Activated T-cell treated with anti-CD3 and anti-CD28 coated beads, Interleukin-2, amount 50 U/mL, for 1 hour (primary cell): ENCODE data around the gene DNHD1.

ENCODE experiments used
- DNase-seq: peaks from one replicate; pipeline ENCODE4 v3.0.0-alpha.2; 2020

The DNHD1 gene

DNA sequence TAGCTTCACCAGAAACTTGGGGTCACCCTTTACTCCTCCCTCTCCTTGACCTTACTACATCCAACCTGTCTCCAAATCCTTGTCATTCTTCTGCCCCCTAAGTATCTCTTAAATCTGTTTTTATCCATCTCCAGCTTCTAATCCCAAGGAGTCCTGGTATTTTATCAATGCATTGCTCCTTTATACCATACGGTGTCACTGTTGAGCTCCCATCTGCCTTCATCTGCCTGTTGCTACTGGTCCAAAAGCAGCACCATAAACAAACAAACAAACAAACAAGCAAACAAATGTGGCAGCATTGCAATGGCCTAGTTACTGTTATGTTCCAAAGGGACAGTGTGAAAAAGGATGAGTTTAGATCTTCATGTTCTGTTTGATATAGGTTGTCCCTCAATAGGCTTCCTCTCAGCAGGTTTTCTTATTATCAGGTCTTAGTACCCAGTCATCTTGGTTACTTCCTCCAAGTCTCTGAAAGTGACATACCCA, 34.2 kb downstream of the DNHD1 start:
- DNase-seq = no peak

DNA sequence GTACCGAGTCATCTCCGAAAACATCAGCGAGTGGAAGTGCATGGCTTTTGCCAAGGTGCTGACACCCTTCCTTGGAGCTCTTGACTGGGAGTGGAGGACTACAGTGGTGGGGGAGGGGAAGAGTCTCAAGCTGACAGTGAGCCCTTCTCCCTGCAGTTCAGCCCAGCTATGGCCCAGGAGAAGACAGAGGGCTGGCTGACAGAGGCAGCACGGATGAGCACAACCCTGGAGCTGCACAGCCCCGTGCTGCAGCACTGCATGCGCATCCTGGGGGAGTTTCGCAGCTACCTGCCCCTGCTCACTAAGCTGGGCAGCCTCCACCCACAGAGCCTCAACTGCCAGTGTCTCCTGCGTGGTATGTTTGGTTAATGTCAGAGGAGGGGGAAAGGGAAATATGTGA, 41.4 kb downstream of the DNHD1 start:
- DNase-seq = no peak

DNA sequence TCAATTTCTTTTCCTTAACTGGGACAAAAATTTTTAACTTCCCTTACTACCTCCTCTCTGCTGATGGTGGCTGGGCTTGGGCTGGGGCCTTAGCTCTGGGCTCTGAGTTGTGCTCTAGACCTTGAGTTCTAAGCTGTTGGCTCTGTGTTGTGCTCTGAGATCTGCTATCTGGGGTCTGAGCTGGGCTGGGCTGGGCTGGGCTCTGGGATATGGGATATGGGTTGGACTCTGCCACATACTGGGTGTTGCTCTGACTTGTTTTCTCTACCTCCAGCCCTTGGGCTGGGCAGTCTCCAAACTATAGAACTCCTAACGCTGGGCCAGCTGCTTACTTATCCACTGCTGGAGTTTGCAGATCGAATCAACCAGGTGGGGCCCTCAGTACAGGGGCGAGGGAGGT, 41.9 kb downstream of the DNHD1 start:
- DNase-seq = no peak

DNA sequence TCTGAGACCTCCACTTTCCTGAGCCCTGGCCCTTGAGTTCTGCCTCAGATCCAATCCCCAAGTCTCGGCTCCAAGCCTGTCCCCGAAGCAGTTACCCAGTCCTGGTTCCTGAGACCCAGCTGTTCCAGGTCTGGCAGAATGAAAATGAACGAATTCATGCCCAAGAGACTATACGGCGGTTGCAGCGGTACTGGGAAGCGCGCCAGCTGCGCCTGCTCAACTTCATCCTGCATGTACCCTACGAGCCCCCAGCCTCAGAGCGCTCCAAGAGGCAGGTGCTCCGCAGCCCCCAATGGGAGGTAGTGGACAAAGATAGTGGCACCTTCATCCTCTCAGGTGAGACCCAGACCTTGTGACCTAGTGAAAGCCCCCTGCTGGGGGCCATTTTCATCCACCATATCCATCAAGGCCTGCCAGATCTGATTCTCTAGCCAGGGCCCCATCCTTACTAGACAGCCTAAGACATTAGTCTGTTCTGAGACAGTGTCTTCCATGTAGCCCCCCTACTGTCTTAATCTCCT, 42.7 kb downstream of the DNHD1 start:
- no peak for DNase-seq

DNA sequence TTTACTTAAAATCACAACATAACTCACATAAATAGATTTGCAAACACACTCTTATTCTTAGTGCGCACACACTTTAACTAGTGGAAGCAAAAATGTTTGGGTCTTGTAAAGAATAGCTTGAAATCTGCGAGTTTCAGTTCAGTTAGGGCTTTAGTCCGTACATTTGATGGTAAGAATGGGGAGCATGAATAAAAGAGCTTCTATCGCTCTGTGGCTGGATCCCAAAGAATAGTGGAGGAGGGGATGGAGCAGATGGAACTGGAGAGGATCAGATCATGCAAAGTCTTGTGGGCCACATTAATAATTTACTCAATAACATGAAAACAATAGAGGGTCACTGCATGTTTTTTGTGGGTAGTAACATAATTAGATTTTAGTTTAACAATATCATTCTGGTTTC, 44.3 kb downstream of the DNHD1 start:
- DNase-seq = no peak

DNA sequence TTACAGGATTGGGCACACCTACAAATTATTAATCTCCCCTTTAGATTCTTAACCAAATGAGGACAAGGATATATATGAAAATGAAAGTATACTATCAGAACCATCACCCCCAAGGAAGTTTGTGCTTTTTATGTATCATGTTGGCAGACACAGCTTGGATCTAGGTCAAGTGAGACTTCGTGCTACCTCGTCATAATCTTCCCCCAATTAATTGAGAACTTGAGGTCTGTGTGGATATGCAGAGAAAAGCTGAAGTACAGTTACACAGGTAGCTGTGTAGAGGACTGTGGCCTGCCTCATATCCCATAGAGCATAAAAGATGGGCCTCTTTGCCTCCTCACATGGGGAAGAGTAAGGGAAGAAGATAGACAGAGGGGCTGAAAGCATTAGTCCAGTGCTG, 45.6 kb downstream of the DNHD1 start:
- DNase-seq = no peak

DNA sequence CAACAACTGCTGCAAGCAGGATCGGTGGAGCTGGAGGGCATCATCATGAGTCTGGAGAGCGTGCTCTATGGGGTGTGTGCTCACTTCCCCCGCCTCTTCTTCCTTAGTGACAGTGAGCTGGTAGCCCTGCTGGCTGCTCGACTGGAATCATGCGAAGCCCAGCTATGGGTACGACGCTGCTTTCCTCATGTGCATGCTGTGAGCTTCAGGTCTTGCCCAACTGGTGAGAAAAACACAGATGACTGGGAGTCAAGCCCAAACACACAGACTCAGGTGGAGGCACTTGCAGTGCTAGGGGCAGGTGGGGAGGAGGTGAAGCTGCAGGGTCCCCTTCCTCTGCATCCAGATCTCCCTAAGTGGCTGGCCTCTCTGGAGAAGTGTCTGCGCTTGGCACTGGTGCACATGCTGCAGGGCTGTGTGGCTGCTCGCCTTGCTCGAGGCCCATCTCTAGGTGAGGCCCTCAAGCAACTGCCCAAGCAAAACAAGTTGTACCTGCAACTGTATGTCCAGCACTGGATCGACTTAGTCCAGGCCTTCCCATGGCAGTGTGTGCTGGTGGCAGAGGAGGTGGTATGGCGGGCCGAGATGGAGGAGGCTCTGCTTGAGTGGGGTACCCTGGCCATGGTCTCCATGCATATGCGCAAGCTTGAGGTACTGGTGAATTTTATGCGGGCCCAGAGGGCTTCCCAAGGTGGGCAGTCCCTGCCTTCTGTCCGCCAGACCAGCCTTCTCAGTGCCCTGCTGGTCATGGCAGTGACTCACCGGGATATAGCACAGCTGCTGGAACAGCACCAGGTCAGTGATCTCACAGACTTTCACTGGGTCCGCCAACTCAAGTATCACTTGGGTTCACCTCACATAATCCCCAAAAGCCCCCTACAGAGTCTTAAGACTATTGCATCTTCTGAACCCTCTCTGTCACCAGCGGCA, 48.1 kb downstream of the DNHD1 start:
- DNase-seq = no peak

DNA sequence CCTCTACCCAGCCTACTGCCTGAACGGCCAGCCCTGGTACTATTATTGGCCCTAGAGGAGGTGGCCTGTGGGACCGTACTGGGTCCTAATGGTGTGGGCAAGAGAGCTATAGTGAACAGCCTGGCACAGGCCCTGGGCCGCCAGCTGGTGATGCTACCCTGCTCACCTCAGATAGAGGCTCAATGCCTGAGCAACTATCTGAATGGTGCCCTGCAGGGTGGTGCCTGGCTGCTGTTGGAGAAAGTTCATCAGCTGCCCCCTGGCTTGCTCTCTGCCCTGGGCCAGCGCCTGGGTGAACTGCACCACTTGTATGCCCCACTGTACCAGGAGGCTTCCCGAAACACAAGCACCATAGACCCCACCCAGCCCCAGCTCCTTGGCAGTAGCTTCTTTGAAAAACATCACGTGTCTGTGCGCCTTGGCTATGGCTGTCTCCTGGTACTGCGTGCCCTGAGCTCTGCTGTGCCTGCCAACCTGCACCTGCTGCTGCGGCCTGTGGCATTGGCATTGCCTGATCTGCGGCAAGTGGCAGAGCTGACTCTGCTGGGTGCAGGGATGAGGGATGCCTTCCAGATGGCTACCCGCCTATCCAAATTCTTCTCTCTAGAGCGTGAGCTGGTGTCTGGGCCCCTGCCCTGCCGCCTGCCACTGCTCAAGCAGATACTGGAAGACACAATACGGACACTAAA, 49.0 kb downstream of the DNHD1 start:
- no peak for DNase-seq

DNA sequence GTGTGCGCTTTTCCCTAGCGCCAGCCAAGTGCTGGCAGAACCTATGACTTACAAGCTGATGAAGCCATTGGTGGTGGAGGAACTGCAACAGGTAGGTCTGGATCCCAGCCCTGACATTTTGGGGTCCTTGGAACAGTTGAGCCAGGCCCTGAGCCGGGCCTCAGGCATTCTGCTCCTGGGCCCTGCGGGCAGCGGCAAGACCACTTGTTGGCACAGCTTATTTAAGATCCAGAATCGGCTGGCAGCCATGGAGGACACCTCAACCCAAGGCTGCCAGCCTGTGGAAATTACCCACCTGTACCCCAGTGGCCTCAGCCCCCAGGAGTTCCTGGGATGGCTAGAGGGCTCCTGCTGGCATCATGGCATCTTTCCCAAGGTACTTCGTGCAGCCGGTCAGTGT, 49.7 kb downstream of the DNHD1 start:
- no peak for DNase-seq

DNA sequence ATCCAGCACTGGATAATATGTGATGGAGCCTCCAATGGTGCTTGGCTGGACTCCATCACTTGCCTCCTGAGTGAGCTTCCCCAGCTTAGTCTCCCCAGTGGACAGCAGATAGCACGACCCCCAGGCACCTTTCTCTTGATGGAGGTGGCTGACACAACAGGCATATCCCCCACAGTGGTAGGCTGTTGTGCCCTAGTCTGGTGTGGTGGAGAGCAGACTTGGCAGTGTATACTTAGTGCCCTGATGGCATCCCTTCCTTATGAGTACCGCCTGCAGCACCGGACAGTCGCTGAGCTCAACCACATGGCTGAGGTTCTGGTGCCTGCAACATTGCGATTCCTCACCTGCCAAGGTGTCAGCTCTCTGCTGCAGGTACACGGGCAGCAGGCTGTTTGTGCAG, 50.1 kb downstream of the DNHD1 start:
- DNase-seq = no peak

DNA sequence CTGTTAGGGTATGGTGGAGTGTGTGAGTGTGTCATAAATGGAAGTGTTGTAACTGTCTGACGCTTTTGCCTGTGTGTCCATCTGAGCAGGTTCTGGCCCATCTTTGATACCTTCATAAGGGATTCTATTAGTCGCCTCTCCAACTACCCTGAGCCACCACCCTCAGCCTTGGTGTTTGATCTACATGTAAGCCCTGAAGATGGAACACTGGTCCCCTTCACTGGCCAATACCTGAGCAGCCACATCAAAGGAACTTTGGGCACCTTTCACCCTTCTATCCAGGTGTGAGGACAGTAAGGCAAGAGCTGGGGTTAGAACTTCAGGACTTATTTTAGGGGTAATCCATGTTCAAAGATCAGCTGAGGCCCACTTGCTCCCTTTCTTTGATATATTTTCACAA, 51.0 kb downstream of the DNHD1 start:
- DNase-seq = no peak

DNA sequence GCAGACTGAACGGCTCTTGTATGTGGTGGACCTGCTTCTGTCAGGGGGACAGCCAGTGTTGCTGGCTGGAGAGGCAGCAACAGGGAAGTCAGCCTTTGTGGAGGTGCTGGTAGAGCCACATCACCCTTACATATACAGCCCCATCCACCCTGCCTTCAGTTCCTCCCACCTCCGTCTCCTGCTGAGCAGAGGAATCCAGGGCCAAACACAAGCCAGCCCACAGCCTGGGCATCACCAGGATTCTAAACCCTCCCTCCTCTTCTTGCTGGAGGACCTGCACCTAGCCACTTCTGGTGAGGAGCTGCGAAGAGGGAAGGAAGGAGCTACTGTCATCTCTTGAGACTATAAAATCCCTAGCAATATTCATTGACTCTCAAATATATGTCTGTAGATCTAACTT, 51.6 kb downstream of the DNHD1 start:
- DNase-seq = no peak

DNA sequence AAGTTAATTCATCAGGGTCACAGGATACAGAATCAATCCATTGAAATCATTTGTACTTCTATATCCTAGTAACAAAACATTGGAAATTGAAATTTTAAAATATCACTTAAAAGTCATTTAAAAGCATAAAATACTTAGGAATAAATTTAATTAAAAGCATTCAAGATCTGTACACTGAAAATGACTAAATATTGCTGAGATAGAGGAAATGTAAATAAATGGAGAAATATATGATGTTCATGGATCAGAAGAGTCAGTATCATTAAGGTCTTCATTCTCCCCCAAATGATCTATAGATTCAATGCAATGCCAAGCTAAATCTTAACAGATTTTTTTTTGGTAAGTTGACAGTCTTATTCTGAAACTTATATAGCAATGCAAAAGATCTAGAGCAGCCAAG, 56.6 kb downstream of the DNHD1 start:
- no peak for DNase-seq

DNA sequence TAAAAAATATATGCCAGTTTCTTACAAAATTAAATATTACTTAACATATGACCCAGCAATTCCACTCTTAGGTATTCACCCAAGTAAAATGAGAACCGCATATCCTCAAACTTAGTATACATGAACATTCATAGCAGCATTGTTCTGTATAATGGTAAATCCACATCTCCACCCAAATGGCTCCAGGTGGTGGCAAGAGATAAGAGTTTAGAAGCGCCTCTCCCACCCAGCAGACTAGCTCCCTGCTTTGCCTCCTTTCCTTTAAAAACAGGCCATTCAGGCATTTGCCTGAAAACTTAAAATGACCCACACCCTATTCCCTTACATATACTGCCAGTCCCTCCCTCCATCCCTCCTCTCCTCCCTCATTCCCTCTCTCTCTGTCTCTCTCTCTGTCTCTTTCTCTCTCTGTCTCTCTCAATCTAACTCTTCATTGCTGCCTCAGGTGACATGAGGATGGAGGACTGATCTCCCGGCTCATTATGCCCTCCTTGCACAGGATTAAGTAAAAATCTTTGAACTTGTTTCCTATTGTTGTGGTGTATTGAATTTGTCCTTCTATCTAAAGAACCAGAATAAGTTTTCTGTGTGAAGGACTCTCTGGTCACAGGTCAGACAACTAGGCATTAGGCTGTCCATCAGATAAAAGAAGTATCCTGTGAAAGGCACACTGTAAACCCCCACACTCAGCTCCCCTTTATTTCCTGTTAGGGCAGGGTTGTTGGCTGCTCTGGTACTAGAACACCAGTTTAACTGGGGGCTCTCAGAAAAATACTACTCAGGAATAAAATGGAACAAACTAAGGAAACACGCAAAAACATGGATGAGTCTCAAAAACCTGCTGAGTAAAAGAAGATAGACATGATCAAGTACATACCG, 58.0 kb downstream of the DNHD1 start:
- no peak for DNase-seq

DNA sequence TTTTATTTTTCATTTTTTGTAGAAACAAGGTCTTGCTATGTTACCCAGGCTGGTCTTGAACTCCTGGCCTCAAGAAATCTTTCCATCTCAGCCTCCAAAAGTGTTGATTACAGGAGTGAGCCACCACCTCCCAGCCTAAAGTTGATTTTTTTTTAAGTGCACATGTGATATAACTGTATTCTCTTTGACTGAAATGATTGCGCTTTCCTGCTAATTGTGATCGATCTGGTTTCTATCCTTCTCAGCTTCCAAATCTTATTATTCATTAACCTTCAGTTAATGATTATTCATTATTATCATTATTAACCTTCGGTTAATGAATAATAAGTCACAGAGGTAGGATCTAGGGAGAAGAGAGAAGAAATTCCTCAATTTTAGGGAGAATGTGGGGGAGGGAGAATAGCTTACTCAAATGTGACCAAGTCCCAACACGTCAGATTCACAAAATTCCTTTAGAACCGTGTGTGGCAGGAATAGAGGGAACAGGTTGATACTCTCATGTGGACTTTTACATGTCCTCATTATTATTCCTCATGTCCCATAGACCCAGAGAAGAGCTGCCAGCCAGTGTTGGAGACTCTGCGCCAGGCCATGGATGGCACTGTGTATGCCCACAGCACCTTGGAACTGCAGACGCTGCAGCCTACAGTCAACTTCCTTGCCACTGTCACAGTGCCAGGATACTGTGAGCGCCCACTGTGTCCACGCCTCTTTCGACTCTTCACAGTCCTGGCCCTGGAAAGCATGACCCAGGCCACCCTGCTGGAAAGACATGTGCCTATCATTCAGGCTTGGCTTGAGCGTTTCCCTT, 59.3 kb downstream of the DNHD1 start:
- no peak for DNase-seq

DNA sequence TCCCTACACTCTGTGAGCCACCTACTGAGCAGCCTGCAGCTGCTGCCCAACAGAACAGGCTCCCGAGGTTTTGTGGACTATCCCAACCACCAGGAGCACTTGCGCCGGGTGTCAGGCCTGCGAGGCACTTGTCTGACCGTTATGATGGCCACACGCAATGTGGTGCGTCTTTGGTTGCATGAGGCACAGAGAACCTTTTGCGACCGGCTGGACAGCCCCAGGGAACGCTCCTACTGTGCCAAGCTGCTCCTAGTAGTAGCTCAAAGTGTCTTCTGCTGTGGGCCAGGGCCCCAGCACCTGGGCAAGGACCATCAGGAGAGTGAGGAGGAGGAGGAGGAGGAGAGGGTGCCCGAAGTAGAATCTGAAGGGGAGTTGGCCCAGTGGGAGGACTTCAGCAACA, 60.0 kb downstream of the DNHD1 start:
- no peak for DNase-seq

DNA sequence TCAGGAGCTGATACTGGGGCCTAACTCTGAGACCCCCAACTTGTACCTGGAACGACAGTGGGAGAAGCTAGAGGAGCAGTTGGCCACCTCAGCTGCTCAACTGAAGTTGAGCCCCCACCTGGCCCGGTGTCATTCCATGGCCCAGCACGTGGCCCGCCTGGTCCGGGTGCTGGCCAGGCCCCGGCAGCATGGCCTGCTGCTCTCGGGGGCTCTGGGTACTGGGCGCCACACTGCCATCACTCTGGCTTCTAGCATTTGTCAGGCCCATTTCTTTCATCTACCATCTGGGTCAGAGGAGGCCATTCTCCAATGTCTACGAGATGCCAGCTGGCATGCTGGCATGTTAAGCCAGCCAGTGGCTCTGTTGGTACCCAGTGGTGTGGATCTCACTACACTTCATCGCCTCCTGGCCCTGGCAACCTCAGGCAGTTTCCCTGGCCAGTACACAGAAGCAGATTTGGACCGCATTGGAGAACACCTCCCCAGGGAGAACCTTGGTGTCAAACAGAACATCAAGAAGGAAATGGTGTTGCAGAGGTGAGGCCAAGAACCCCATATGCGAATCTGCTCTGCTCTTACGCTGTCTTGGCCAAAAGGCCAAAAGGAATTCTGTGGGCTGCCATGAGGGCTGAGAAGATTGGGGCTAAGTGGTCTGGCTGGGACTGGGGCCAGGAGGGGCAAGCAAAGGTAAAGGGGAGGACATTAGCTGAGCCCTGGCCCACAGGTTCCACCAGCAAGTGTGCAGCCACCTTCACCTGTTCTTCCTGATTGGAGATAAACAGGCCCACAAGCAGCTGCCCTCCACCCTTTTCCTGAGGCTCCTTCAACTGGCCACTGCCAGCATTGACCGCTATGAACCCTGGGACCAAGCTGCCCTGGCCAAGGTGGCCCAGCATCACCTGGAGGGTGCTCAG, 60.9 kb downstream of the DNHD1 start:
- no peak for DNase-seq

DNA sequence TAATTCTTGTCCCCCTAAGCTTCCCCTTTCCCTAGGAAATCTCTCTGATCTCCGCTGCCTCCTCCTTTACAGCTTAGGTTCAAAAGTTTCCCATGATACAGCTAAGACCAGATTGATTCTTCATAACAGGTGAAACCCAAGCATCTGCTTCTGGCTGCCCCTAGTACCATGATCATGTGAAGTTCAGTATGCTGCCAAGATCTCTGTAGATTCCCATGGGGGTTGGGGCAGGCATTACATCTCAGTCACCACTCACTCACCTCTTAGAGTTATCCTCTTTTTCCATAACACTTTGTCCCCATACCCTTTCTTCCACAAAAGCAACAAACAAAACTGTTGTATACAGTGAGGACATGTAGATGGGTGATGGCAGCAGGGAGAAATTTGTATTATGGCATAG, 62.3 kb downstream of the DNHD1 start:
- DNase-seq = no peak

DNA sequence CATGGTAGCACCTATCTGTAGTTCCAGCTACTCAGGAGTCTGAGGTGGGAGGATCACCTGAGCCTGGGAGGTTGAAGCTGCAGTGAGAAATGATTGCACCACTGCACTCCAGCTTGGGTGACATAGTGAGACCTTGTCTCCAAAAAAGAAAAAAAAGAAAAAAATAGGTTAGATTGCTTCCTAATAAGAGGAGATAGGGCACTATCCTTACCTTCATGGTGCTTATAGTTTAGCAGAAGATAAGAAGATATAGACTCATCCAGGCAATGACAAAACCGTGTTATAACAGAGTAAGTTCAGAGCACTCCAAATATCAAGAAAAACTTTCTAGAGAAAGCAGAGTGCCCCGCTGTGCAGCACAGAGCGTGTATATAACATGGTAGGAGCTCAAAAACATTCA, 64.2 kb downstream of the DNHD1 start:
- no peak for DNase-seq

DNA sequence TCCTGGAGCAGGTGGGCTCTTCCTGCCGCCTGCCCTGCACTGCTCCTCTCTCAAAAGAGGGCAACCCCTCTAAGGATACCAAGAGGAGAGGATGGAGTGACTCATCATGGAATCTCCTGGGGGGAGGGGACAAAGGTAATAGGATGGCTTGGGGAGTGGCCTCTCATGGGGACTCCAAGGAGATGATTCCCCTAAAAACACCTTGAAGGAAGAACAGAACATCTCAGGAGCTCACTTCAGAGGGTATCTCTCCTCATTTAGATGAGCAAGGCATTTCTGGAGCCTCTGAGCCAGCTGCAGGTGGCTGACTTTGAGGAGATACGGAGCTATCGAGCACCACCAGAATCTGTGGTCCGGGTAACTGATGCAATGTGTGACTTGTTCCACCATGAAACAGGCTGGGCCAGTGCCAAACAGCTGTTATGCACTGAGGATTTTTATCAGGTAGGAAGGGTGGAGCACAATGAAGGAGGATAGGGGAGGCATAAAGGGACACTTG, 66.1 kb downstream of the DNHD1 start:
- DNase-seq = no peak

DNA sequence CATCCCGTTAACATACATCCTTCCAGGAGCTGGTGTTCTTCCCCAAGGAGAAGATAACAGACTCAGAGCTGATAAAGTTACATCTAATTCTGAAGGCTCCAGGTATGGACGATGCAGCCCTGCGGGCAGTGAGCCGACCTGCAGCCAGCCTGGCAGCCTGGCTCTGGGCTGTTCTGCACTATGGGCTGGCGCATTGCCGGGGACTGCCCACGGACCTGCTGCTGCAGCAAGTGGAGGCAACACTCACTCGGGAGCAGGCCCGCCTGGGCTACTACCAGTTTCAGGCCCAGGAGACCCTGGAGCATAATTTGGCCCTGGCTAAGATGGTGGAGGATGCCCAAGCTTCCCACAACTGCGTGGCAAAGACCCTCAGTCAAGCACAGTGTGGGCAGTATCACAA, 66.6 kb downstream of the DNHD1 start:
- no peak for DNase-seq
